Activated CD8-positive, alpha-beta memory T cell treated with anti-CD3 and anti-CD28 coated beads for 48 hours (primary cell): ENCODE measurements around the gene KLF6.

Source experiments
- DNase-seq, 3 experiments: peaks; one replicate each; pipeline ENCODE4 v3.0.0-alpha.2; 2020; ENCODE audit warnings: low read depth in 2 of 3, low spot score in 2 of 3

Gene KLF6

GRCh38 chr10:3784510-3785250 lies at the start of gene KLF6:
TSS of gene KLF6 (minus strand) at chr10:3785209. CDS start at chr10:3785014, 195 bp downstream.
- DNase-seq: no peak

GRCh38 chr10:3834404-3834803 lies 49.4 kb upstream of the KLF6 start:
- no peak for DNase-seq

- DNase-seq: no peak
These were observed 48.0 kb upstream of the KLF6 start for GRCh38 chr10:3833046-3833445.

GRCh38 chr10:3832022-3832786 lies 47.2 kb upstream of the KLF6 start:
- no peak for DNase-seq

- no peak for DNase-seq
These were observed 46.6 kb upstream of the KLF6 start for GRCh38 chr10:3831608-3832007.

- no peak for DNase-seq
These were observed 45.9 kb upstream of the KLF6 start for GRCh38 chr10:3830946-3831345.

GRCh38 chr10:3829156-3830050 lies 44.4 kb upstream of the KLF6 start:
- DNase-seq: no peak

GRCh38 chr10:3828404-3829155 lies 43.6 kb upstream of the KLF6 start:
- DNase-seq: no peak

GRCh38 chr10:3827768-3828403 lies 42.9 kb upstream of the KLF6 start:
- no peak for DNase-seq

- no peak for DNase-seq
These were observed 42.3 kb upstream of the KLF6 start for GRCh38 chr10:3827266-3827665.

GRCh38 chr10:3825862-3826351 lies 40.9 kb upstream of the KLF6 start:
- no peak for DNase-seq

- DNase-seq: no peak
These were observed 40.2 kb upstream of the KLF6 start for GRCh38 chr10:3825244-3825643.

GRCh38 chr10:3822541-3823330 lies 37.7 kb upstream of the KLF6 start:
- no peak for DNase-seq

GRCh38 chr10:3820255-3820654 lies 35.2 kb upstream of the KLF6 start:
- DNase-seq: no peak

- no peak for DNase-seq
These were observed 32.0 kb upstream of the KLF6 start for GRCh38 chr10:3816995-3817394.

- no peak for DNase-seq
These were observed 29.8 kb upstream of the KLF6 start for GRCh38 chr10:3814838-3815220.

GRCh38 chr10:3813986-3814837 lies 29.2 kb upstream of the KLF6 start:
- no peak for DNase-seq

- DNase-seq: no peak
These were observed 28.3 kb upstream of the KLF6 start for GRCh38 chr10:3813267-3813666.

- DNase-seq: no peak
These were observed 27.1 kb upstream of the KLF6 start for GRCh38 chr10:3812141-3812540.
